ENCODE results near the gene NDST1. TPM values are rescaled to one million over a fixed set of nuclear protein-coding genes. Genes with fewer than 3 reads are reported as not detected.

The NDST1 gene
- polyA plus RNA-seq, 1 experiment, result 89.7 TPM

- no peaks in the 10 kb centered on the region for H3K27me3 ChIP-seq (ENCODE audit: control insufficient read depth, insufficient read depth, low read length)
- DNase-seq (ENCODE audit: low read depth), result no peak
- ChIA-PET CTCF (interaction anchor here (1.1 to 4.1 kb wide), 8 partner anchors 16 to 71 kb away, joined by 3 to 11 read pairs (median 6); no protein-coding TSS in a partner anchor), POLR2A (interaction anchor here (0.6 to 0.9 kb wide), 2 partner anchors 9 to 687 kb away, joined by 3 read pairs; no protein-coding TSS in a partner anchor)
- H3K4me3 ChIP-seq (ENCODE audit: low read depth, low read length), result no peak overlapping the region
- TF ChIP-seq CTCF (IDR thresholded peaks at IDR 0.05; ENCODE audit: insufficient read depth, low read depth, low read length), result no peak
- H3K36me3 ChIP-seq (ENCODE audit: control insufficient read depth, insufficient read depth, low read length), result peaks cover 2% of the 10 kb centered on the region
Observed at GRCh38 chr5:150489360-150490295, 18.3 kb upstream of the NDST1 start.

GRCh38 chr5:150490296-150490669 lies 17.6 kb upstream of the NDST1 start:
- H3K4me3 ChIP-seq (ENCODE audit: low read depth, low read length), result no peak overlapping the region
- H3K36me3 ChIP-seq (ENCODE audit: control insufficient read depth, insufficient read depth, low read length), result peaks cover 2% of the 10 kb centered on the region
- DNase-seq (ENCODE audit: low read depth), result no peak
- ChIA-PET CTCF (interaction anchor here (1.1 to 4.1 kb wide), 7 partner anchors 16 to 71 kb away, joined by 3 to 11 read pairs (median 7); no protein-coding TSS in a partner anchor), POLR2A (interaction anchor here (0.6 to 0.9 kb wide), 2 partner anchors 8 to 688 kb away, joined by 3 read pairs; no protein-coding TSS in a partner anchor)
- TF ChIP-seq CTCF (IDR thresholded peaks at IDR 0.05; ENCODE audit: insufficient read depth, low read depth, low read length), result no peak
- H3K27me3 ChIP-seq (ENCODE audit: control insufficient read depth, insufficient read depth, low read length), result no peaks in the 10 kb centered on the region

- DNase-seq (ENCODE audit: low read depth), result no peak
- no peak overlapping the region for H3K4me3 ChIP-seq (ENCODE audit: low read depth, low read length)
- H3K27me3 ChIP-seq (ENCODE audit: control insufficient read depth, insufficient read depth, low read length), result no peaks in the 10 kb centered on the region
- peaks cover 2% of the 10 kb centered on the region for H3K36me3 ChIP-seq (ENCODE audit: control insufficient read depth, insufficient read depth, low read length)
- ChIA-PET CTCF (interaction anchor here (0.7 to 4.1 kb wide), 6 partner anchors 23 to 70 kb away, joined by 3 to 11 read pairs (median 6); no protein-coding TSS in a partner anchor), POLR2A (no interaction called here)
- TF ChIP-seq CTCF (IDR thresholded peaks at IDR 0.05; ENCODE audit: insufficient read depth, low read depth, low read length), result no peak
Observed at GRCh38 chr5:150490754-150491153, 17.2 kb upstream of the NDST1 start.

GRCh38 chr5:150491876-150492275 lies 16.1 kb upstream of the NDST1 start:
- no peak for TF ChIP-seq CTCF (IDR thresholded peaks at IDR 0.05; ENCODE audit: insufficient read depth, low read depth, low read length)

GRCh38 chr5:150492621-150493020 lies 15.3 kb upstream of the NDST1 start:
- Histone ChIP-seq H3K4me3 (ENCODE audit: low read depth, low read length) (no peak overlapping the region), H3K36me3 (ENCODE audit: control insufficient read depth, insufficient read depth, low read length) (peaks cover 2% of the 10 kb centered on the region), H3K27me3 (ENCODE audit: control insufficient read depth, insufficient read depth, low read length) (no peaks in the 10 kb centered on the region)
- CTCF ChIA-PET, result interaction anchor here (1.7 kb wide), 1 partner anchor 52 kb away, joined by 4 read pairs; no protein-coding TSS in a partner anchor
- POLR2A ChIA-PET, result interaction anchor here (0.7 to 1.3 kb wide), 3 partner anchors 19 to 25 kb away, joined by 3 to 40 read pairs (median 3); no protein-coding TSS in a partner anchor
- no peak for DNase-seq (ENCODE audit: low read depth)
- TF ChIP-seq CTCF (IDR thresholded peaks at IDR 0.05; ENCODE audit: insufficient read depth, low read depth, low read length), result no peak

More at GRCh38 chr5:150491876-150492275, 16.1 kb upstream of the NDST1 start:
- DNase-seq (ENCODE audit: low read depth), result no peak
- ChIA-PET CTCF (interaction anchor here (1.2 kb wide), 1 partner anchor 32 kb away, joined by 4 read pairs; no protein-coding TSS in a partner anchor), POLR2A (interaction anchor here (0.5 to 0.6 kb wide), 2 partner anchors 66 to 114 kb away, joined by 3 to 25 read pairs; no protein-coding TSS in a partner anchor)
- no peaks in the 10 kb centered on the region for H3K27me3 ChIP-seq (ENCODE audit: control insufficient read depth, insufficient read depth, low read length)
- peaks cover 2% of the 10 kb centered on the region for H3K36me3 ChIP-seq (ENCODE audit: control insufficient read depth, insufficient read depth, low read length)
- no peak overlapping the region for H3K4me3 ChIP-seq (ENCODE audit: low read depth, low read length)

Measured in BJ (cell line).